ENCODE measurements around the gene EIF6.

The EIF6 gene

GRCh38 chr20:35243317-35243716 lies 41.3 kb downstream of the EIF6 start:
- DNase-seq (ENCODE audit: low spot score) = no peak
- TF ChIP-seq CTCF (IDR thresholded peaks at IDR 0.05; ENCODE audit: extremely low read depth, insufficient read depth, missing control alignments) = no peak
- in situ Hi-C loops (cut with MboI; ENCODE audit: low pct_unique_long_range_greater_than_20kb, low sequenced_read_pairs, unreplicated experiment) = no loop called here

GRCh38 chr20:35240811-35241293 lies 43.7 kb downstream of the EIF6 start:
- no peak for TF ChIP-seq CTCF (IDR thresholded peaks at IDR 0.05; ENCODE audit: extremely low read depth, insufficient read depth, missing control alignments)
- in situ Hi-C loops (cut with MboI; ENCODE audit: low pct_unique_long_range_greater_than_20kb, low sequenced_read_pairs, unreplicated experiment) = no loop called here

GRCh38 chr20:35240083-35240810 lies 44.3 kb downstream of the EIF6 start:
- no peak for DNase-seq (ENCODE audit: low spot score)
- no peak for TF ChIP-seq CTCF (IDR thresholded peaks at IDR 0.05; ENCODE audit: extremely low read depth, insufficient read depth, missing control alignments)
- in situ Hi-C loops (cut with MboI; ENCODE audit: low pct_unique_long_range_greater_than_20kb, low sequenced_read_pairs, unreplicated experiment) = no loop called here

More at GRCh38 chr20:35240811-35241293, 43.7 kb downstream of the EIF6 start:
- DNase-seq (ENCODE audit: low spot score) = no peak

- no peak for TF ChIP-seq CTCF (IDR thresholded peaks at IDR 0.05; ENCODE audit: extremely low read depth, insufficient read depth, missing control alignments)
- in situ Hi-C loops (cut with MboI; ENCODE audit: low pct_unique_long_range_greater_than_20kb, low sequenced_read_pairs, unreplicated experiment) = no loop called here
- DNase-seq (ENCODE audit: low spot score) = no peak
Observed at GRCh38 chr20:35238735-35239134, 45.8 kb downstream of the EIF6 start.

GRCh38 chr20:35238170-35238569 lies 46.4 kb downstream of the EIF6 start:
- no peak for TF ChIP-seq CTCF (IDR thresholded peaks at IDR 0.05; ENCODE audit: extremely low read depth, insufficient read depth, missing control alignments)
- in situ Hi-C loops (cut with MboI; ENCODE audit: low pct_unique_long_range_greater_than_20kb, low sequenced_read_pairs, unreplicated experiment) = no loop called here
- DNase-seq (ENCODE audit: low spot score) = no peak

GRCh38 chr20:35237486-35237885 lies 47.1 kb downstream of the EIF6 start:
- no peak for TF ChIP-seq CTCF (IDR thresholded peaks at IDR 0.05; ENCODE audit: extremely low read depth, insufficient read depth, missing control alignments)
- in situ Hi-C loops (cut with MboI; ENCODE audit: low pct_unique_long_range_greater_than_20kb, low sequenced_read_pairs, unreplicated experiment) = no loop called here
- no peak for DNase-seq (ENCODE audit: low spot score)

Measured in GM13977 (cell line).